Aorta (tissue), 5 donors: ENCODE data around the gene RANGRF. TPM values are rescaled to one million over a fixed set of nuclear protein-coding genes. Genes with fewer than 3 reads are reported as not detected.

ENCODE experiments used
- ATAC-seq: fragments of 200-7000 bp; cut with Tn5 transposase; one replicate; pipeline ENCODE4 v1.9.1; 2022; ENCODE audit warnings: moderate library complexity; ENCODE audit not compliant: low FRiP score
- DNase-seq, 2 donors: peaks; one replicate each; pipeline ENCODE4 v3.0.0-alpha.2; 2020
- H3K27ac ChIP-seq, 2 donors: one replicate each; pipeline ENCODE4 v1.5.1; 2013; ENCODE audit warnings: low read length in 2 of 2, mild to moderate bottlenecking in 2 of 2, moderate library complexity in 2 of 2, control low read depth in 1 of 2, inconsistent platforms in 1 of 2, low read depth in 1 of 2
- H3K27me3 ChIP-seq, 2 donors: one replicate each; pipeline ENCODE4 v1.6.1; 2013; ENCODE audit warnings: control low read depth in 1 of 2, low read length in 1 of 2, mild to moderate bottlenecking in 1 of 2, moderate library complexity in 1 of 2; ENCODE audit not compliant: insufficient read depth in 2 of 2, control insufficient read depth in 1 of 2
- H3K36me3 ChIP-seq, 2 donors: one replicate each; pipeline ENCODE4 v1.6.1; 2013; ENCODE audit warnings: control low read depth in 1 of 2, low read length in 1 of 2, mild to moderate bottlenecking in 1 of 2; ENCODE audit not compliant: insufficient read depth in 2 of 2, control insufficient read depth in 1 of 2
- H3K4me1 ChIP-seq, 2 donors: one replicate each; pipeline ENCODE4 v1.6.1; 2013; ENCODE audit warnings: low read length in 2 of 2, control low read depth in 1 of 2, mild to moderate bottlenecking in 1 of 2, moderate library complexity in 1 of 2; ENCODE audit not compliant: insufficient read depth in 2 of 2, control insufficient read depth in 1 of 2
- H3K4me3 ChIP-seq, 2 donors: one replicate each; pipeline ENCODE4 v1.5.1; 2013; ENCODE audit warnings: low read length in 2 of 2, control low read depth in 1 of 2, mild to moderate bottlenecking in 1 of 2
- H3K9me3 ChIP-seq: one replicate; pipeline ENCODE4 v1.6.1; 2013; ENCODE audit warnings: mild to moderate bottlenecking, low read length; ENCODE audit not compliant: control insufficient read depth
- WGBS, 2 donors: extraction: QIAGEN DNeasy Blood & Tissue Kit; methylation state at CpG; one replicate each; pipeline ENCODE4 v1.1.7; 2013; 5-methylcytosine and 5-hydroxymethylcytosine counted together
- intact Hi-C, 2 donors: fragments of 100-400 bp; cut with DNase I; formaldehyde crosslinking; loops; one replicate each; pipeline versions ENCODE4 v1.14.2 to v1.15.0; 2022
- polyA plus RNA-seq, 2 donors: library from polyadenylated mRNA; stranded (reverse); fragments of 200-250 nt; gene quantifications; one replicate each; pipeline ENCODE4 v1.2.3, GENCODE V29; 2013
- total RNA-seq, 2 donors: library from RNA; stranded (reverse); fragmentation: NEBNext Ultra II Directional; extraction: Animal tissue kit (Norgen Biotek cat#: 25700); gene quantifications; one replicate each; pipeline ENCODE4 v1.2.1, GENCODE V29; 2021
- donor health status: healthy with polysubstance abuse.
- donor health status: Bipolar disorder and iron deficiency.
- donor health status: DM: no; HTN: no; CAD: no.
- donor health status: DM: no; HTN: no; CAD: no.
- donor health status: DM: yes; HTN: yes; CAD: no.

The RANGRF gene
- total and polyA plus RNA-seq, 4 donors = 20.3 to 53.7 (median 25.2) TPM

DNA sequence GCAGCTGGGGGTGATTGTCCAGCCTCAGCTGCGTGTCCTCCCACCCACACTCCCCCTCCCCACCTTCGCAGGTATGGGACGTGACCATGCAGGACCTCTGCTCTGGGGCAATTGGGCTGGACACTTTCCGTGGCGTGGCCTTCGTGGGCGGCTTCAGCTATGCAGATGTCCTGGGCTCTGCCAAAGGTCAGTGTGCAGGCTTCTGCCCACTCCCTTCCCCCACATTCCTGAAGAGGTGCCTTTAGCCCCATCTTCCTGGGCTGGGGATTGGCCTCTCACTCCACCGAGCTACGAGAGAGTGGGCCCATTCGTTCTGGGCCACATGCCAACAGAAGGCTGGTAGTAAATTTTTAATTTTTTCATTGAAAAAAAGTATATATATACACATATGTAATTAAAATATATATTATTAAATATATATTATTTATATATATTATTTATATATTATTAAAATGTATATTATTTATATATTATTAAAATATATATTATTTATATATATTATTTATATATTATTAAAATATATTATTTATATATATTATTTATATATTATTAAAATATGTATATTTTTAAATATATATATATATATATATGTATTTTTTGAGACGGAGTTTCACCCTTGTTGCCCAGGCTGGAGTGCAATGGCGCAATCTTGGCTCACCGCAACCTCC, 20.9 kb upstream of the RANGRF start:
- Histone ChIP-seq H3K27me3 (no peaks in the 10 kb centered on the region), H3K4me3 (no peak overlapping the region), H3K9me3 (no peaks in the 10 kb centered on the region), H3K27ac (no peak overlapping the region), H3K36me3 (peaks cover 0 to 2% of the 10 kb centered on the region in 2 donors), H3K4me1 (no peaks in the 10 kb centered on the region)
- WGBS, 2 donors = 82 to 85% methylated on average over 13 of the region's 13 CpGs
- no peak for DNase-seq
- ATAC-seq = no peak
- intact Hi-C loops = no loop called here

DNA sequence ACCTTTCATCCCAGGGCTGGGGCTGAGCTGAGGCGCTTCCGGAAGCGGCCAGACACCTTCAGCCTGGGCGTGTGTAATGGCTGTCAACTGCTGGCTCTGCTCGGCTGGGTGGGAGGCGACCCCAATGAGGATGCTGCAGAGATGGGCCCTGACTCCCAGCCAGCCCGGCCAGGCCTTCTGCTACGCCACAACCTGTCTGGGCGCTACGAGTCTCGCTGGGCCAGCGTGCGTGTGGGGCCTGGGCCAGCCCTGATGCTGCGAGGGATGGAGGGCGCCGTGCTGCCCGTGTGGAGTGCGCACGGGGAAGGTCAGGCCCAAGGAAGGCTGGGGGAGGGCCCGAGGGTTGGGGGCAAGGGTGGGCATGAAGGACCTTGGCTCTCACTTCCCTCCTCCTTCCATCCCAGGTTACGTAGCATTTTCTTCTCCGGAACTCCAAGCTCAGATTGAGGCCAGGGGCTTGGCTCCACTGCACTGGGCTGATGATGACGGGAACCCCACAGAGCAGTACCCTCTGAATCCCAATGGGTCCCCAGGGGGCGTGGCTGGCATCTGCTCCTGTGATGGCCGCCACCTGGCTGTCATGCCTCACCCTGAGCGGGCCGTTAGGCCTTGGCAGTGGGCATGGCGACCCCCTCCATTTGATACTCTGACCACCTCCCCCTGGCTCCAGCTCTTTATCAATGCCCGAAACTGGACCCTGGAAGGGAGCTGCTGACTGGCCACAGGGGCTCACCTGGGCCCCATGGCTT, 19.7 kb upstream of the RANGRF start:
- H3K27me3 ChIP-seq = no peaks in the 10 kb centered on the region
- intact Hi-C loops = no loop called here
- no peaks in the 10 kb centered on the region for H3K4me1 ChIP-seq
- no peak overlapping the region for H3K27ac ChIP-seq
- ATAC-seq = no peak
- H3K9me3 ChIP-seq = no peaks in the 10 kb centered on the region
- DNase-seq = no peak
- H3K4me3 ChIP-seq = no peak overlapping the region
- no peaks in the 10 kb centered on the region for H3K36me3 ChIP-seq
- WGBS, 2 donors = 93 to 94% methylated on average over 29 of the region's 29 CpGs

DNA sequence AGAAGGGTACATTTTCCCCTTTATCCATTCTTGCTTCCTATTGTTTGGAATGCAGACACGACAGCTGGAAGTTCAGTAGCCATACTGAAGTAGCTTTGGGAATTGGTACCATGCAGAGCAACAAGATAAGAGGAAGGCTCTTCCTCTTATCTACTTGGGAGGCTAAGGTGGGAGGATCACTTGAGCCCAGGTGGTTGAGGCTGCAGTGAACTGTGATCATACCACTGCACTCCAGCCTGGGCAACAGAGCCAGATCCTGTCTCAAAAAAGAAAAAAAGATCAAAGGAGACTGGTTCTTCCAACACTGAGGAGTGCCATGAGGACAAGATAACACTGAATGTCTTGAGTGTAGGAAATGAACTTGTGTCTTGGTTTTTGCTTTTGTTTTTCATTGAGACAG, 16.0 kb upstream of the RANGRF start:
- no peak for DNase-seq
- Histone ChIP-seq H3K27ac (no peak overlapping the region), H3K27me3 (no peaks in the 10 kb centered on the region), H3K9me3 (no peaks in the 10 kb centered on the region), H3K36me3 (no peaks in the 10 kb centered on the region), H3K4me3 (no peak overlapping the region), H3K4me1 (no peaks in the 10 kb centered on the region)
- intact Hi-C loops = no loop called here
- WGBS, 2 donors = 84 to 95% methylated on average over 1 of the region's 1 CpG
- ATAC-seq = no peak

DNA sequence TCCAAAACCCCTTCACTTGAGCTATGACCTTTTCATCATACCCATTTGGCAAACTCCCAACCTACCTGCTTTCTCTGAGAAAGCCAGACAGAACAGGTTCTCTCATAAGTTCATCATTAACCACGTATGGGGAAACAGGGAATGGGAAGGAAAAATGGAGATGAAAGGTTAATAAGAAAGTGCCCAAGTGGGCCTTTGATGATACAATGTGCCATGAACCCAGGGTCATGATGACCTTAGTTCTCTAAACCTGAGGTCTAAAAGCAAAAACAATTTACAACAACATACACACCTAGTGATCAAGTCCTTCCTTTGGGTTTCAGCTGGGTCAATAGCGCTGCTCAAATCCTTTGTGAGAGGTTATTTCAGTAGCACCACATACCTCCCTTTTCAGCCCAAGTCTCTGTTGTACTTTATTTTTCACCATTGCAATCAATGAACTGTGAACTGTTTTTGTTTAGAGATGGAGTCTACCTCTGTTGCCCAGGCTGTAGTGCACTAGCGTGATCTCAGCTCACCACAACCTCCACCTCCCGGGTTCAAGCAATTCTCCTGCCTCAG, 14.5 kb upstream of the RANGRF start:
- Histone ChIP-seq H3K27ac (no peak overlapping the region), H3K9me3 (no peaks in the 10 kb centered on the region), H3K4me1 (no peaks in the 10 kb centered on the region), H3K27me3 (no peaks in the 10 kb centered on the region), H3K4me3 (no peak overlapping the region), H3K36me3 (no peaks in the 10 kb centered on the region)
- intact Hi-C loops = no loop called here
- DNase-seq (no peak), ATAC-seq (no peak)
- 84 to 94% methylated on average over 4 of the region's 4 CpGs for WGBS, 2 donors

DNA sequence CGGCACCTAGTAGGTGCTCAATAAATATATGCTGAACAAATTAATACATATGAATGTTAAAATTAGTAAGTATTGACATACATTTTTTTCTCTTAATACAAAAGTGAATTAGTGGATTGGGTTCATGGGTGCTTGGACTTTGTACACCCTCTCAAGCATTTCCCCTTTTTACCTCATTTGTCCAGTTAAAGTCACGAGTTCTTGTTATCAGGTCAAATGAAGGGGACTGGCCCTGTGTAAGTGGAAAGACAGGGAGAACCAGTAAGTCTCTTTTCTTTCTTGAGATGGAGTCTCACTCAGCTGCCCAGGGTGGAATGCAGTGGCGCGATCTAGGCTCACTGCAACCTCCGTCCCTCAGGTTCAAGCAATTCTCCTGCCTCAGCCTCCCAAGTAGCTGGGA, 13.7 kb upstream of the RANGRF start:
- H3K4me1 ChIP-seq = no peaks in the 10 kb centered on the region
- 78 to 89% methylated on average over 5 of the region's 5 CpGs for WGBS, 2 donors

DNA sequence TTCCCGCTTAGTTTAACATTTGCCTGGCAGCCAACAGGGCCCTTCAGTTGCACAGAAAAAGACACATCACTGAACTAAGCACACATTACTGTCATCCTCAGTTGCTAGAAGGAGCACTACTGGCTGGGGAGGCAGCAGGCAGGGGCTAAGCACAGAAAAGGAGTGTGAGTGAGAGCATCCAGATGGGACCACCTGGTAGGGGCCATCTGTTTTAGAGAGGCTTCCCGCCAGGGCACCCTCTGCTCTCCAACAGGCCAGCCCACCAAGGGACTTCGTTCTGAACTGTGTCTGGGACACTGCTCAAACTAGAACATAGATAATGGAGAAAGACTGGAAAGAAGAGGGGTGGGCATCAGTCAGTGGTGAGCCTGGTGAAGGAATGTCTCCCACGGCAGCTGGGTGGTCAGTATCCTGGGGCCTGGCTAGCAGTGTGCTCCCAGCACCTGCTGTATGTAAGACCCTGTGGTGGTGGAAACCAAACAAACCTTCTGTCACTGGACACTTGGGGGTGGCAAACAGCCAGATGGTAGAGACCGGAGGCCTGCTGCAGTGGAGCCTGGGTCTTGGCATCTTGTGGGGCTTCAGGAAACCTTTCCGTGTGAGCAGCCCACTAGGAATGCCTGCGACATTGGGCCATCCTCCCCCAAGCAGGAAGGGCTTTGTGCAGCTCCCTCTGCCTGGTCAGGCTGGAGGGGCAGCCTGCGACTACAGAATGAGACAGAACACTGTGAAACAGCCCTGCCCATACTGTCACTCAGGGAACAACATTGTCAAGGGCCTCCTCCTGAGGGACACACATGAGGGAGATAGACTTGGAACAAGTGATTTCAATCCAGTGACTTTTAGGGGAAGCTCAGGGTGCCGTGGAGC, 12.8 kb upstream of the RANGRF start:
- ATAC-seq = no peak
- no peak for DNase-seq
- Histone ChIP-seq H3K27ac (no peak overlapping the region), H3K9me3 (no peaks in the 10 kb centered on the region), H3K4me3 (no peak overlapping the region), H3K4me1 (no peaks in the 10 kb centered on the region), H3K36me3 (no peaks in the 10 kb centered on the region), H3K27me3 (no peaks in the 10 kb centered on the region)
- WGBS, 2 donors = 76 to 77% methylated on average over 9 of the region's 9 CpGs
- intact Hi-C loops = no loop called here

More for the DNA sequence above, 13.7 kb upstream of the RANGRF start:
- intact Hi-C loops = no loop called here
- DNase-seq (no peak), ATAC-seq (no peak)
- Histone ChIP-seq H3K9me3 (no peaks in the 10 kb centered on the region), H3K4me3 (no peak overlapping the region), H3K27me3 (no peaks in the 10 kb centered on the region), H3K36me3 (no peaks in the 10 kb centered on the region), H3K27ac (no peak overlapping the region)

DNA sequence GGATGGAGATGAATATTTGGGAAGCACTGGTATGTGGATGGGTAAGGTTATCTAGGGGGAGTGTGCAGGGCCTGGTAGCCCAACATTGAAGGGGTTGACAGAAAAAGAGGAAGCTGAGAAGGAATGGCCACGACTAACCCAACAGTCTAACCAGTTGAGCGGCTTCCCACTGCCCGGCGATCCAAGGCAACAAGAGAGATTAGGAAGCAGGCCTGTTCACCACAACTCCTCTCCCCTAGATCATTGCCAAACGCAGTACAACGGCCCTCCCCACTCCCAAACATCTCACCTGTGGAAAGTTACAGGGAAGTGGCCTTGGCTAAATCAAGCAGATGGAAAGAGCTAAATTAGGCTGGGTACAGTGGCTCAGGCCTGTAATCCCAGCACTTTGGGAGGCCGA, 11.2 kb upstream of the RANGRF start:
- no peaks in the 10 kb centered on the region for H3K4me1 ChIP-seq
- no peak for ATAC-seq
- H3K36me3 ChIP-seq = no peaks in the 10 kb centered on the region
- H3K27ac ChIP-seq = no peak overlapping the region
- DNase-seq = no peak
- no peaks in the 10 kb centered on the region for H3K27me3 ChIP-seq
- no peaks in the 10 kb centered on the region for H3K9me3 ChIP-seq
- intact Hi-C loops = no loop called here
- no peak overlapping the region for H3K4me3 ChIP-seq
- WGBS, 2 donors = 89 to 96% methylated on average over 7 of the region's 7 CpGs

DNA sequence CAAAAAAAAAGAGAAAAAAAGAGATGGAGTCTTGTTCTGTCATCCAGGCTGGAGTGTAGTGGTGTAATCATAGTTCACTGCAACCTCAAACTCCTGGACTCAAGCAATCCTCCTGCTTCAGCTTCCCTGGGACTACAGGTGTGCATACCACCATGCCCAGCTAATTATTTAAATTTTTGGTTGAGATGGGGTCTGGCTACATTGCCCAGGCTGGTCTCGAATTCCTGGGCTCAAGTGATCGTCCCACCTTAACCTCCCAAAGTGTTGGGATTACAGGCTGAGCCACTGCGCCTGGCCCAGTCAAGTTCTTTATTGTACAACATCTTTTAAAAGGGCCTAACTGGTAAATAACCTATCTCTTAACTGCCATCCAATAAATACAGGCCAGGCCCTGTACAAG, 6.1 kb upstream of the RANGRF start:
- Histone ChIP-seq H3K27ac (no peak overlapping the region), H3K27me3 (no peaks in the 10 kb centered on the region), H3K9me3 (no peaks in the 10 kb centered on the region), H3K4me3 (no peak overlapping the region), H3K36me3 (no peaks in the 10 kb centered on the region), H3K4me1 (no peaks in the 10 kb centered on the region)
- intact Hi-C loops = no loop called here
- DNase-seq (no peak), ATAC-seq (no peak)
- 55 to 75% methylated on average over 3 of the region's 3 CpGs for WGBS, 2 donors
